Upper lobe of left lung (tissue), 6 donors: ENCODE results near the gene TBXA2R. TPM values are rescaled to one million over a fixed set of nuclear protein-coding genes. Genes with fewer than 3 reads are reported as not detected.

Source experiments
- ATAC-seq, 2 donors: fragments of 200-7000 bp; cut with Tn5 transposase; one replicate each; pipeline ENCODE4 v1.9.1; 2022; ENCODE audit warnings: mild to moderate bottlenecking in 2 of 2, moderate library complexity in 2 of 2; ENCODE audit not compliant: low FRiP score in 2 of 2
- DNase-seq, 2 donors: peaks; one replicate each; pipeline ENCODE4 v3.0.0-alpha.2; 2019 to 2020
- H3K27ac ChIP-seq, 4 donors: fragments of 200-600 bp; sonication (generic); one replicate each; pipeline ENCODE4 v1.5.1; 2016 to 2019
- H3K27me3 ChIP-seq, 4 donors: fragments of 200-600 bp; sonication (generic); one replicate each; pipeline ENCODE4 v1.5.1; 2017 to 2019
- H3K36me3 ChIP-seq, 4 donors: fragments of 200-600 bp; sonication (generic); one replicate each; pipeline ENCODE4 v1.5.1; 2016 to 2019
- H3K4me1 ChIP-seq, 4 donors: fragments of 200-600 bp; sonication (generic); one replicate each; pipeline ENCODE4 v1.5.1; 2018 to 2019
- H3K4me3 ChIP-seq, 4 donors: fragments of 200-600 bp; sonication (generic); one replicate each; pipeline ENCODE4 v1.5.1; 2017 to 2019; ENCODE audit warnings: mild to moderate bottlenecking in 2 of 4, moderate library complexity in 1 of 4
- H3K9me3 ChIP-seq, 4 donors: fragments of 200-600 bp; sonication (generic); one replicate each; pipeline ENCODE4 v1.5.1; 2018 to 2019
- EP300 ChIP-seq, 4 donors: sonication (generic); formaldehyde crosslinking; IDR thresholded peaks; one replicate each; pipeline ENCODE4 v1.5.1; 2017; ENCODE audit warnings: antibody characterized with exemption in 4 of 4, control low read depth in 2 of 4
- POLR2A ChIP-seq, 4 donors: fragments of 450-650 bp; IDR thresholded peaks; one replicate each; pipeline ENCODE4 v1.5.1; 2016 to 2017; ENCODE audit warnings: antibody characterized with exemption in 4 of 4, mild to moderate bottlenecking in 2 of 4
- POLR2AphosphoS5 ChIP-seq, 2 donors: sonication (generic); formaldehyde crosslinking; IDR thresholded peaks; one replicate each; pipeline ENCODE4 v1.5.1; 2017; ENCODE audit warnings: antibody characterized with exemption in 2 of 2
- WGBS, 2 donors: methylation state at CpG; one replicate each; pipeline ENCODE4 v1.1.5; 2017 to 2018; 5-methylcytosine and 5-hydroxymethylcytosine counted together
- total RNA-seq, 6 donors: library from RNA; depleted of rRNA in 4 of 6; stranded (reverse); fragments of >200 nt in 4 of 6; gene quantifications; one replicate each; pipeline versions ENCODE4 v1.1.0 to v1.2.1, GENCODE V29; 2016 to 2021
- TF ChIP-seq, protein P1 (sequence below), 6 experiments: fragments of 450-650 bp in 4 of 6; fragments of 200-600 bp in 2 of 6; sonication (generic) in 2 of 6; IDR thresholded peaks; one replicate each; pipeline ENCODE4 v1.5.1; 2016 to 2019; ENCODE audit warnings: antibody characterized with exemption in 6 of 6
- donor health status: DM: no; HTN: no; CAD: no; lungs with moderate emphysema.
- donor health status: DM: no; HTN: yes; CAD: no; lungs with severe emphysema.

Gene TBXA2R
- total RNA-seq, 6 donors from 2014 or later, result 0.49 to 7.0 (median 2.6) TPM

DNA sequence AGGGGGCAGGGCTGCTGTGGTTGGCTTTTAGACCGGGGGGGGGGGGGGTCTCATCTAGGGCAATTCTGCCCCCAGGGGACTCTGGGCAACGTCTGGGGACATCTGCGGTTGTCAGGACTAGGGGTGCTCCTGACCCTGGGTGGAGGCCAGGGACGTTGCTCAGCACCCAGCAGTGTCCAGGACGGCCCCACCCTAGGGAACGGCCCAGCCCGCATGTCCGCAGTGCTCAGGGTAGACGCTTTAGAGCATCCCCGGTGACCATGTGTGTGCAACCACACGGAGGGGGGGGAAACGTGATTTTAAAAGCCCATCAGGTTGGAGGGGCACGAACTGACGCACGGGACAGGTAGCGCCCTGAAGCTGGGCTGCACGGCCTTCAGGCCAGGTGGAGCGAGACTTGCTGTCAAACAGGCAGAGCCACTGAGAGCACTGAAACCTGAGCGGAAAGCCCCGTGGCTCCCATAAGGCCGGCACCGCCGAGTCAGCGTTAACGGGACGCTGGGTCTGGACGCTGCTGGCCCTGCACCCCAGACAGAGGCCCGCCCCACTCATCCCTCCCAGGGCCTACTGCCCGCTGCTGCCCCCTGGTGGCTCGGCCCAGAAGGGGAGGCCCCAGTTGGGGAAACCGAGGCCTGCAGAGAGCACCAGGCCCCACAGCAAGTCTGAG, 11.6 kb upstream of the TBXA2R start:
- H3K36me3 ChIP-seq, result peaks cover 6 to 71% (median 49%) of the 10 kb centered on the region in 4 donors
- H3K4me1 ChIP-seq, result peaks cover 7 to 25% (median 14%) of the 10 kb centered on the region in 4 donors
- DNase-seq (peak; percentile 50 to 93), ATAC-seq (peak; percentile 73 to 91)
- H3K9me3 ChIP-seq, result no peaks in the 10 kb centered on the region
- H3K4me3 ChIP-seq, result peak overlapping the region in 3 of 4 donors; percentile 11 to 20 (median 13)
- no peaks in the 10 kb centered on the region for H3K27me3 ChIP-seq
- peak overlapping the region; percentile 11 to 72 (median 24) for H3K27ac ChIP-seq
- WGBS, 2 donors, result 52 to 63% methylated on average over 5 to 14 of the region's 31 CpGs
- TF ChIP-seq POLR2A (IDR thresholded peaks at IDR 0.05), result no peak
- TF ChIP-seq, protein P1, sequence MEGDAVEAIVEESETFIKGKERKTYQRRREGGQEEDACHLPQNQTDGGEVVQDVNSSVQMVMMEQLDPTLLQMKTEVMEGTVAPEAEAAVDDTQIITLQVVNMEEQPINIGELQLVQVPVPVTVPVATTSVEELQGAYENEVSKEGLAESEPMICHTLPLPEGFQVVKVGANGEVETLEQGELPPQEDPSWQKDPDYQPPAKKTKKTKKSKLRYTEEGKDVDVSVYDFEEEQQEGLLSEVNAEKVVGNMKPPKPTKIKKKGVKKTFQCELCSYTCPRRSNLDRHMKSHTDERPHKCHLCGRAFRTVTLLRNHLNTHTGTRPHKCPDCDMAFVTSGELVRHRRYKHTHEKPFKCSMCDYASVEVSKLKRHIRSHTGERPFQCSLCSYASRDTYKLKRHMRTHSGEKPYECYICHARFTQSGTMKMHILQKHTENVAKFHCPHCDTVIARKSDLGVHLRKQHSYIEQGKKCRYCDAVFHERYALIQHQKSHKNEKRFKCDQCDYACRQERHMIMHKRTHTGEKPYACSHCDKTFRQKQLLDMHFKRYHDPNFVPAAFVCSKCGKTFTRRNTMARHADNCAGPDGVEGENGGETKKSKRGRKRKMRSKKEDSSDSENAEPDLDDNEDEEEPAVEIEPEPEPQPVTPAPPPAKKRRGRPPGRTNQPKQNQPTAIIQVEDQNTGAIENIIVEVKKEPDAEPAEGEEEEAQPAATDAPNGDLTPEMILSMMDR (IDR thresholded peaks at IDR 0.05), result peak; percentile 85 to 96 (median 92)

- peaks cover 7 to 31% (median 14%) of the 10 kb centered on the region in 4 donors for H3K4me1 ChIP-seq
- H3K27me3 ChIP-seq, result no peaks in the 10 kb centered on the region
- no peak for ATAC-seq
- no peaks in the 10 kb centered on the region for H3K9me3 ChIP-seq
- peak overlapping the region; percentile 11 to 72 (median 46) for H3K27ac ChIP-seq
- peak overlapping the region in 3 of 4 donors; percentile 11 to 20 (median 13) for H3K4me3 ChIP-seq
- DNase-seq, result no peak
- peaks cover 5 to 71% (median 52%) of the 10 kb centered on the region in 4 donors for H3K36me3 ChIP-seq
- TF ChIP-seq, protein P1 (IDR thresholded peaks at IDR 0.05), result no peak
- no peak for TF ChIP-seq EP300 (IDR thresholded peaks at IDR 0.05)
- TF ChIP-seq POLR2AphosphoS5 (IDR thresholded peaks at IDR 0.05), result no peak
- TF ChIP-seq POLR2A (IDR thresholded peaks at IDR 0.05), result no peak
- 38 to 76% methylated on average over 15 to 19 of the region's 19 CpGs for WGBS, 2 donors
Measured at GRCh38 chr19:3617463-3617862, 10.8 kb upstream of the TBXA2R start.

DNA sequence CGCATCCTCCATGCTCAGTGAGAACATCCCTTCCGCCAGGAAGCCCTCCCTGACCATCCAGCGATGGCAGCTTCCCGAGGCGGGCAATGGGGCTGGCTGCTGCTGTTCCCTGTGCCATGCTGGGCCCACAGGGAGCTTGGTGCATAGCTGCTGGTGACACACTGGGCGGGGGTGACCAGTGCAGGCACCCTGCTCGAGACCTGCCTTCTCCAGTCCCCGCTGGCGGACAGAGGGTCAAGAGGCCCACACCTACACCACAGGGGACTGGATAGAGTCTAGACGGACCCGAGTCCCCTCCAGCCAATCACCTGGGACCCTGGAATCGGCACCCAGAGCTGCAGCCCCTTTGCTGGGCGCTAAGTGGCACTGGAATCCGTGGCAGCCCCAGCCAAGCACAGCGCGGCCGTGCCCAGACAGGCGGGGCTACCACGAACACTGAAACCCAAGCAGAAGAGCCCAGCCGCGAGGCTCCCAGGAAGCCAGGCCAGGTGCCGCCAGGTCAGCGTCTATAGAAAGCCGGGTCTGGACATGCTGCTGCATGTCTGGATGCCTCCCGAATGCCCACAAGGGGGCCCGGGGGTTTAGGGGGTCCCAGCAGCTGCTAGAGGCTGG, 9.0 kb upstream of the TBXA2R start:
- ATAC-seq (no peak), DNase-seq (no peak)
- 89 to 98% methylated on average over 17 to 22 of the region's 26 CpGs for WGBS, 2 donors
- H3K36me3 ChIP-seq, result peaks cover 6 to 71% (median 54%) of the 10 kb centered on the region in 4 donors
- no peak for TF ChIP-seq POLR2AphosphoS5 (IDR thresholded peaks at IDR 0.05)
- no peak for TF ChIP-seq POLR2A (IDR thresholded peaks at IDR 0.05)
- TF ChIP-seq, protein P1 (IDR thresholded peaks at IDR 0.05), result no peak
- no peak for TF ChIP-seq EP300 (IDR thresholded peaks at IDR 0.05)
- H3K27me3 ChIP-seq, result no peaks in the 10 kb centered on the region
- no peak overlapping the region for H3K27ac ChIP-seq
- no peak overlapping the region for H3K4me3 ChIP-seq
- no peaks in the 10 kb centered on the region for H3K9me3 ChIP-seq
- H3K4me1 ChIP-seq, result peaks cover 7 to 31% (median 14%) of the 10 kb centered on the region in 4 donors

DNA sequence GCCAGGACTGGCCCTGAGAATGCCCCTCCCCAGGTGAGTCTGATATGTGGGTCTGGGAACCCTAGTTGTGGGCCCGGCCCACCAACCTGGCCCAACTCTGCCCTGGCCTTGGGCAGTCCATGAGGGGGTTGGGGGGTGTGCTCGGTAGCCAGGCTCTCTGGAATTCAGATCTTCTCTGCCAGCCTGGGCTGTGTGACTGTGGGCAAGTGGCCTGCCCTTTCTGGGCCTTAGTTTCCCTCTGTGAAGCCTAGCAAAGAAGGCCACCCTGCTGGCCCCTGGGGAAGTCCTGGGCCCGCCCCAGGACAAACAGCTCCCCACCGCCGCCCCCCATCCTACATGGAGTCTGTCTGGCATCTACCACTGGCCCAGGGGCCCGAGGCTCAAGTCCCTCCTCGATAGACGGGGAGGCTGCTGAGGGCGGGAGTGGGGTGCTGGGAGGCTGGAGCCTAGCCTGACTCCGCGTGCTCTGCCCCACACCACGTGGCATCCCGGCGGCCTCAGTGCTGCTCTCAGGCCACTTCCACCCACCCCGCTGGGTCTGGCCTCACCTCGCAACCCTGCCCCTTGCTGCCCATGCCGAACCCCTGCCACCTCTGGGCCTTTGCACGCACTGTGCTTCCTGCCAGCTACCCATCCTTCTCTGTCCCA, 8.3 kb upstream of the TBXA2R start:
- no peak for DNase-seq
- 91 to 94% methylated on average over 12 to 16 of the region's 18 CpGs for WGBS, 2 donors

More for the DNA sequence above, 8.3 kb upstream of the TBXA2R start:
- Histone ChIP-seq H3K27me3 (no peaks in the 10 kb centered on the region), H3K4me1 (peaks cover 7 to 32% (median 14%) of the 10 kb centered on the region in 4 donors), H3K27ac (no peak overlapping the region), H3K9me3 (no peaks in the 10 kb centered on the region), H3K4me3 (no peak overlapping the region), H3K36me3 (peaks cover 6 to 65% (median 47%) of the 10 kb centered on the region in 4 donors)
- no peak for ATAC-seq
- TF ChIP-seq, protein P1 (IDR thresholded peaks at IDR 0.05), result no peak
- TF ChIP-seq POLR2A (IDR thresholded peaks at IDR 0.05) (no peak), EP300 (IDR thresholded peaks at IDR 0.05) (no peak), POLR2AphosphoS5 (IDR thresholded peaks at IDR 0.05) (no peak)
